Fibroblast of the aortic adventitia (primary cell): ENCODE data around the gene CENPM. TPM values are rescaled to one million over a fixed set of nuclear protein-coding genes. Genes with fewer than 3 reads are reported as not detected.

Source experiments
- DNase-seq: peaks from one replicate; pipeline ENCODE4 v3.0.0-alpha.2; 2010; ENCODE audit warnings: low read depth
- H3K4me3 ChIP-seq: 2 replicates; pipeline ENCODE4 v1.5.1; 2011; ENCODE audit warnings: low read depth, mild to moderate bottlenecking, control low read depth, low read length, moderate library complexity
- CTCF ChIP-seq: IDR thresholded peaks from 2 replicates; pipeline ENCODE4 v1.5.1; 2011; ENCODE audit warnings: mild to moderate bottlenecking, low read length, control low read depth, inconsistent platforms; ENCODE audit not compliant: insufficient read depth
- total RNA-seq: library from RNA; depleted of rRNA; stranded (reverse); fragments of >200 nt; gene quantifications from 2 replicates; pipeline ENCODE4 v1.2.3, GENCODE V29; 2012; ENCODE audit warnings: low replicate concordance

The CENPM gene
- total RNA-seq, 1 donor: 16.9 TPM

- no peak overlapping the region for H3K4me3 ChIP-seq
- no peak for TF ChIP-seq CTCF
- DNase-seq: peak; percentile 58
Observed at GRCh38 chr22:41917903-41918791, 28.8 kb downstream of the CENPM start.

- no peak for TF ChIP-seq CTCF
- no peak for DNase-seq
Observed at GRCh38 chr22:41917375-41917902, 29.5 kb downstream of the CENPM start.

GRCh38 chr22:41916745-41917358, 30.1 kb downstream of the CENPM start:
- DNase-seq: no peak
- no peak overlapping the region for H3K4me3 ChIP-seq
- TF ChIP-seq CTCF: no peak

More at GRCh38 chr22:41917375-41917902, 29.5 kb downstream of the CENPM start:
- H3K4me3 ChIP-seq: no peak overlapping the region

GRCh38 chr22:41915786-41916493, 31.0 kb downstream of the CENPM start:
- DNase-seq: no peak
- TF ChIP-seq CTCF: no peak
- no peak overlapping the region for H3K4me3 ChIP-seq

GRCh38 chr22:41915035-41915785, 31.7 kb downstream of the CENPM start, which contains the start of gene SHISA8:
SHISA8 (minus strand) TSS chr22:41915074; CDS start chr22:41914667, 407 bp downstream.
- no peak for DNase-seq
- no peak for TF ChIP-seq CTCF
- no peak within 1 kb of the TSS for H3K4me3 ChIP-seq

- TF ChIP-seq CTCF: no peak
- H3K4me3 ChIP-seq: no peak overlapping the region
- no peak for DNase-seq
Observed at GRCh38 chr22:41914611-41915034, 32.3 kb downstream of the CENPM start.
